ENCODE data around the gene KRTAP2-4.
"Not testable (repeated sequence)": the region's sequence is repeated elsewhere in the genome, so short reads cannot be mapped to it uniquely, and the experiment has no call there.

KRTAP2-4 gene

DNA sequence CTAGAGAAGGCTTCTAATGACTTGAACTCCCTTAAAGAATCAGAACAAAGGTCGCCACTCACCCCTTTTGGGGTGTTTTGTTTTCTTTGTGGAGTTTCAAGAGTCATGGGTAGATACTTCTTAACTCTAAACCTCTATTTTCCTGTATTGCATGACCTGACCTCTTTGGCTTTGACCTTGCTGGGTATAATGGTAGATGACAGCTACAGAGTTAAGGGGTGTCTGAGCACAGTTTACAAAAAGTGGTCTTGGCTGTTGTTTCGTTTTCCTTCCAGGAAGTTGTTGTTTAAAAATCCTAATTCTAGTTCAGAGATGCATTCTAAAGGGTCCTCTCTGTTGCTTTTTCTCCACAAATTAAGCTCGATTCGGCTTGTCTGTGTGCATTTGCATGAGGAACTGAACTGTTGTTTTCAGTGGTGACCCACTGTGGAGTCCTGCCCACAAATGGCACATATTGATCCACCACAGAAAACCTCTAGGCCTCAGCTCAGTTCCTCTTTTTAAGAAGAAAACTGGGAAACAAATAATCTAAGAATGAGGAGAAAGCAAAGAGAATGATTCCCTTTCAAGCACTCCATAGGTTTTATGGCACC is 23.2 kb upstream of the KRTAP2-4 start:
- not testable (repeated sequence) for DNase-seq; H3K4me1 Mint-ChIP-seq (ENCODE audit: low read depth)
- H3K27me3 Mint-ChIP-seq, result peaks cover 24% of the 10 kb centered on the region

GRCh38 chr17:41084100-41084856 is 18.6 kb upstream of the KRTAP2-4 start, which contains the start of gene KRTAP4-7:
Gene KRTAP4-7 (plus strand): TSS chr17:41084150. CDS start chr17:41084207, 57 bp downstream.
- not testable (repeated sequence) for H3K4me1 Mint-ChIP-seq (ENCODE audit: low read depth); H3K9me3 Mint-ChIP-seq; H3K4me3 Mint-ChIP-seq; DNase-seq; H3K27ac Mint-ChIP-seq; H3K36me3 Mint-ChIP-seq (ENCODE audit: low read depth)
- peaks cover 24% of the 10 kb centered on the region for H3K27me3 Mint-ChIP-seq

More for the DNA sequence above, 23.2 kb upstream of the KRTAP2-4 start:
- H3K27ac Mint-ChIP-seq; H3K4me3 Mint-ChIP-seq; H3K9me3 Mint-ChIP-seq; H3K36me3 Mint-ChIP-seq (ENCODE audit: low read depth): not testable (repeated sequence)

DNA sequence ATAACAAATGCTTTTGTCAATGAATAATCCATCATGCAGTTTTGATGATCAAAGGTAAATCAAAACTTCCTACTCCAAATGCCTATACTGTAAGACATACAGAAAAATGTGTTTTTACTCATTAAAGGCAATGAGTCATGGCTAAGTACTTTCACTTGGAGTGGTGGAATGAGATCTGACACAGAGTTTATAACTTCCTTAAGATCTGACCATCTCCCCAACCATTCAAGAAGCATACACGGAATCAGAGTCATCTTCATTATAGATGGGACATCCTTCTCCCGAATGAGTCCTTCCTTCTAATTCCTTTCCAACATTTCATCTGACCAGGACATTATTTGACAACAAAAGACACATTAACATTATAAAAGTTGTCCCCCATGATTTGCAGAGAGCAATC is 17.7 kb upstream of the KRTAP2-4 start:
- not testable (repeated sequence) for H3K9me3 Mint-ChIP-seq; H3K4me3 Mint-ChIP-seq; DNase-seq; H3K4me1 Mint-ChIP-seq (ENCODE audit: low read depth); H3K27ac Mint-ChIP-seq; H3K36me3 Mint-ChIP-seq (ENCODE audit: low read depth)
- H3K27me3 Mint-ChIP-seq, result peaks cover 22% of the 10 kb centered on the region

DNA sequence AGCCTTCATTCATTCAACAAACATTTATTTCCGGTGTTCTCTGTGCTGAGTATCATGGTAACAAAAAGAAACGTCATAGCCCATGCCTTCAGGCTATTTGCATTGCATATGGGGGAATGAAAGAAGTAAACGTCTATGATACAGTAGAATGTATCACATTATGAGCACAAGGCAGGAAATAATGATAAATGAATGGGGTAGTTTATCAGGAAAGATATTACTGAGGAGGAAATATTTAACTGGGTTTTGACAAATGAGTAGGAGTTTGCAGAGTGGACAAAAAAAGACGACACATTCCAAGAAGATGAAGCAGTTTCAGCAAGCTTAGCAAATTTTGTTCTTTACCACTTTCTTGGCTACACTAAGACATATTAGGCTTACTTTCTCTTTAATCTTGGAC is 16.9 kb upstream of the KRTAP2-4 start:
- DNase-seq, result no peak
- Mint-ChIP-seq H3K4me1 (ENCODE audit: low read depth) (no peaks in the 10 kb centered on the region), H3K27ac (no peak overlapping the region), H3K4me3 (no peak overlapping the region), H3K27me3 (peaks cover 22% of the 10 kb centered on the region), H3K9me3 (no peaks in the 10 kb centered on the region), H3K36me3 (ENCODE audit: low read depth) (no peaks in the 10 kb centered on the region)

DNA sequence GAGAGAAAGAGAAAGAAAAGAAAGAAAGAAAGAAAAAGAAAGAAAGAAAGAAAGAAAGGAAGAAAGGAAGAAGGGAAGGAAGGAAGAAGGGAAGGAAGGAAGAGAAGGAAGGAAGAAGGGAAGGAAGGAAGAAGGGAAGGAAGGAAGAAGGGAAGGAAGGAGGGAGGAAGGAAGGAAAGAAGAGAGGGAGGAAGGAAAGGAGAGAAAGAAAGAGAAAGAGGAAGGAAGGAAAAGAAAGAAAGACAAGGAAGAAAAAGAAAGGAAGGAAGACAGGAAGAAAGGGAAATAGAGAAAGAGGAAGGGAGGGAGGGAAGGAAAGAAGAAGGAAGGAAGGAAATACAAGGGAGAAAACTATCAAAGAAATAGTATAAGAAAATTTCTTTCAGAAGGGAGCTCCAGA is 11.1 kb upstream of the KRTAP2-4 start:
- no peaks in the 10 kb centered on the region for H3K36me3 Mint-ChIP-seq (ENCODE audit: low read depth)
- no peak for DNase-seq
- peaks cover 32% of the 10 kb centered on the region for H3K27me3 Mint-ChIP-seq
- no peak overlapping the region for H3K27ac Mint-ChIP-seq
- H3K4me1 Mint-ChIP-seq (ENCODE audit: low read depth), result no peaks in the 10 kb centered on the region
- H3K4me3 Mint-ChIP-seq, result no peak overlapping the region
- H3K9me3 Mint-ChIP-seq, result no peaks in the 10 kb centered on the region

DNA sequence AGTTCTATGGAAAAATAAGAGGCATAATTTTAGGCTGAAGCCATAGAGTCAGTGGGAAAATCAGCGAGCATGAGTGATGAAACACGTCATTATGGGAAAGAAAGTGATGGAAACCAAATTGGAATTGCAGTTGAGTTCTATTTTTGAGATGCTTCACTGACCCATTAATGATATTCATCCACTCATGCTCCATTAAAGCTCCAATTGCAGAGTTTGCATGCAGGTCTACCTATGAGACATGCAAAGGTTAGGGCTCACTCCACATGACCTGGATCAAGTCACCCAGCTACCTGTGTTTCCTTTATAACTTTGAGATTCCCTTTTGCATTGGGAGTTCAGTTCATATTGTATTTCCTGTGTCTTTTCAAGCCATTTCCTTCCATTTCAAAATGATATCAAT is 8.0 kb upstream of the KRTAP2-4 start:
- no peak overlapping the region for H3K4me3 Mint-ChIP-seq
- no peaks in the 10 kb centered on the region for H3K4me1 Mint-ChIP-seq (ENCODE audit: low read depth)
- H3K9me3 Mint-ChIP-seq, result no peaks in the 10 kb centered on the region
- no peaks in the 10 kb centered on the region for H3K36me3 Mint-ChIP-seq (ENCODE audit: low read depth)
- H3K27ac Mint-ChIP-seq, result no peak overlapping the region
- H3K27me3 Mint-ChIP-seq, result peaks cover 25% of the 10 kb centered on the region
- no peak for DNase-seq

DNA sequence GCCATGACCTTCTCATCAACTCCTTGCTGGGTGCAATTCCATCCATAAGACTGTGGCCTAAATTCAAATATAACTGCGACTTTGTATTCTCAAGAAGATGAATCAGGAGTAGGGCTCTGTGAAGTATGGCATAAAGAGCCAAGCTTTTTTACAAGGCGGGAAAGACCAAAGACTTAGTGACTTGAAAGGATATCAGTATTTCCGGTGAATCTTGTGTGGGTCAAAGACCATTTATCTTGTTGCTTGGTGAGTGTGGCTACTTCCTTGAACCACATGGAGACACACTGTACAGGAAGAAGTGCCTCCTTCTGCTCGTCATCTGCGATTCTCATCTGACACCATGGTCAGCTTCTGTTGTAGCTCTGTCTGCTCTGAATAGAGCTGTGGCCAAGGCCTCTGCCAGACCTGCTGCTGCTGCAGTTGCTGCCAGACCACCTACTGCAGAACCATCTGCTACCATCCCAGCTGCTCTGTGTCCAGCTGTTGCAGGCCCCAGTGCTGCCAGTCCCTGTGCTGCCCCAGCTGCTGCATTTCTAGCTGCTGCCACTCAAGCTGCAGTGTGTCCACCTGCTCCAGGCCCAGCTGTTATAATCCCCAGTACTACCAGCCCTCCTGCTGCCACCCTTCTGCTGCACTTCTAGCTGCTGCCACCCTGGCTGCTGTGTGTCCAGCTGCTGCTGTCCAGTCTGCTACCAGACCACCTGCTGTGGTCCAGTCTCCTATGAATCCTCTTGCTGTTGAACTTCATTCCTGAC is 6.1 kb upstream of the KRTAP2-4 start:
- Mint-ChIP-seq H3K27ac (no peak overlapping the region), H3K4me3 (no peak overlapping the region), H3K27me3 (peaks cover 15% of the 10 kb centered on the region), H3K36me3 (ENCODE audit: low read depth) (no peaks in the 10 kb centered on the region), H3K9me3 (no peaks in the 10 kb centered on the region), H3K4me1 (ENCODE audit: low read depth) (no peaks in the 10 kb centered on the region)
- no peak for DNase-seq

- no peaks in the 10 kb centered on the region for H3K36me3 Mint-ChIP-seq (ENCODE audit: low read depth)
- H3K4me3 Mint-ChIP-seq, result no peak overlapping the region
- no peaks in the 10 kb centered on the region for H3K27me3 Mint-ChIP-seq
- no peak overlapping the region for H3K27ac Mint-ChIP-seq
- DNase-seq, result no peak
- H3K4me1 Mint-ChIP-seq (ENCODE audit: low read depth), result no peaks in the 10 kb centered on the region
- no peaks in the 10 kb centered on the region for H3K9me3 Mint-ChIP-seq
These were observed 3.4 kb upstream of the KRTAP2-4 start for GRCh38 chr17:41069031-41069430.

GRCh38 chr17:41067281-41067680 is 1.6 kb upstream of the KRTAP2-4 start:
- H3K4me3 Mint-ChIP-seq, result no peak overlapping the region
- no peaks in the 10 kb centered on the region for H3K36me3 Mint-ChIP-seq (ENCODE audit: low read depth)
- no peaks in the 10 kb centered on the region for H3K4me1 Mint-ChIP-seq (ENCODE audit: low read depth)
- H3K9me3 Mint-ChIP-seq, result no peaks in the 10 kb centered on the region
- DNase-seq, result no peak
- no peak overlapping the region for H3K27ac Mint-ChIP-seq
- peaks cover 3% of the 10 kb centered on the region for H3K27me3 Mint-ChIP-seq

DNA sequence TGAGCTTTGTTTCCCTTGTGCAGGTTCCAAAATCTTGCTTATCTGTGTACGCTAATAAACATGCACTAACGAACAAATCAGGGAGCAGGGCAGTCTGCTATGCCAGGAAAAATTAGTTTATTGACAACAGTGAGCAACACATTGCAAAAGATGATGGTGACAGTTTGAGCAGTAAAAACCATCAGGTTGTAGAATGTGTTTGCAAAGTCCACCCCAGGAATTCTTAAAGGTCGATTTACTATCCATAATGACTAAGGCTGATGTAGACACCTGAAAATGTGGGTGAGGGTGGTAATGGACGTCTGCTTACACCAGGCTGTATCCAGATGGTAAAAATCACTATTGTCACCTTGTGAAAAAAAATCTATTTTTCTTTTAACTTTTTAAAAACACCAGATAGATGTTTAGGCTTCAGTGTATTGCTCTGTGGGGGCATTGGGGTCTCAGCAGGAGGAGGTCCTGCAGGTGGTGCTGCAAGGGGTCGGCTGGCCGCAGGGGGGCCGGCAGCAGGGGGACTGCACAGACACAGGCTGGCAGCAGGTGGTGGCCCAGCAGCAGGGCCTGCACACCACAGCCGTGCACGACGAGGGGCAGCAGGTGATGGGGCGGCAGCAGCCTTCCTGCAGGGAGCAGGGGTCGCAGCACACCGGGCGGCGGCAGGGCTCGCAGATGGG is 526 bp downstream of the KRTAP2-4 start:
- not testable (repeated sequence) for H3K4me1 Mint-ChIP-seq (ENCODE audit: low read depth); H3K9me3 Mint-ChIP-seq; H3K36me3 Mint-ChIP-seq (ENCODE audit: low read depth); DNase-seq; H3K4me3 Mint-ChIP-seq; H3K27ac Mint-ChIP-seq
- H3K27me3 Mint-ChIP-seq, result peaks cover 14% of the 10 kb centered on the region

- no peak overlapping the region for H3K4me3 Mint-ChIP-seq
- no peak overlapping the region for H3K27ac Mint-ChIP-seq
- DNase-seq, result no peak
- peaks cover 20% of the 10 kb centered on the region for H3K27me3 Mint-ChIP-seq
- H3K4me1 Mint-ChIP-seq (ENCODE audit: low read depth), result no peaks in the 10 kb centered on the region
- no peaks in the 10 kb centered on the region for H3K36me3 Mint-ChIP-seq (ENCODE audit: low read depth)
- no peaks in the 10 kb centered on the region for H3K9me3 Mint-ChIP-seq
These were observed 1.4 kb downstream of the KRTAP2-4 start for GRCh38 chr17:41064301-41064700.

DNA sequence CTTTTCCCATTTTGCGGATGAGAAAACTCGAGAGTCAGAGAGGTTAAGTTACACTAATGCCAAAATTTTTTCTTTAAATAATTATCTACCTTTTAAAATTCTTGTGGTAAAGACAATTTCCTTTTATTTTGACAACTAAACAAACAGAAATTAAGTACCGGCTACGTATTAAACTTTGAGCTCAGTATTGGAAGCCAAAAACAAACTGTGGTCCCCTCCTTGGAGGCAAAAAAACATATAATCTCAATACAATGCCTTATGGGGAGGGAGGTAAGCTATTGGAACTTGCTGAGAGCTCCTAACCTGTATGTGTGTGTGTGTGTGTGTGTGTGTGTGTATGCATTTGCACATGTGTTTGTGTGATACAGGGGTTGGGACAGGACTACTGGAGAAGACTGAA is 2.2 kb downstream of the KRTAP2-4 start:
- no peaks in the 10 kb centered on the region for H3K36me3 Mint-ChIP-seq (ENCODE audit: low read depth)
- H3K27me3 Mint-ChIP-seq, result peaks cover 27% of the 10 kb centered on the region

DNA sequence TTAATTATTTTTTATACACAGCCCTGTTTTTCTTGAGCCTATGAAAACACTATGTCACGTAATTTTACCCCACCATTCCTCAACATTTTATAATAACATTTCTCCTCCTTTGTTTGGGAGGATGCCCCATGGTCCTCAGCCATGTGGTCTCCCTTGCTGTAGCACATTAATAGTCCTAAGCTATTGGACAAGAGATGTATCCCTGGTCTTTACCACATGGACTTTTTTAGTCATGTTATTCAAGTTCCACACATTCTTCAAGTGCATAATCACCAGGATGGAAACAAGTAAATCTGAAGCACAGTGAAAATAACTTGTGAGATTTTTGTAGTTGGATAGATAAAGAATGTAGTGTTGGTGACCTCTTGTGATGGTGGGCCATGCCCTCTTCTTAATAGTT is 3.7 kb downstream of the KRTAP2-4 start:
- H3K27ac Mint-ChIP-seq, result no peak overlapping the region
- no peak for DNase-seq
- no peaks in the 10 kb centered on the region for H3K36me3 Mint-ChIP-seq (ENCODE audit: low read depth)
- peaks cover 36% of the 10 kb centered on the region for H3K27me3 Mint-ChIP-seq
- no peak overlapping the region for H3K4me3 Mint-ChIP-seq
- no peaks in the 10 kb centered on the region for H3K9me3 Mint-ChIP-seq
- no peaks in the 10 kb centered on the region for H3K4me1 Mint-ChIP-seq (ENCODE audit: low read depth)

More for the DNA sequence above, 2.2 kb downstream of the KRTAP2-4 start:
- DNase-seq, result no peak
- no peak overlapping the region for H3K27ac Mint-ChIP-seq
- no peaks in the 10 kb centered on the region for H3K4me1 Mint-ChIP-seq (ENCODE audit: low read depth)
- H3K9me3 Mint-ChIP-seq, result no peaks in the 10 kb centered on the region
- no peak overlapping the region for H3K4me3 Mint-ChIP-seq

DNA sequence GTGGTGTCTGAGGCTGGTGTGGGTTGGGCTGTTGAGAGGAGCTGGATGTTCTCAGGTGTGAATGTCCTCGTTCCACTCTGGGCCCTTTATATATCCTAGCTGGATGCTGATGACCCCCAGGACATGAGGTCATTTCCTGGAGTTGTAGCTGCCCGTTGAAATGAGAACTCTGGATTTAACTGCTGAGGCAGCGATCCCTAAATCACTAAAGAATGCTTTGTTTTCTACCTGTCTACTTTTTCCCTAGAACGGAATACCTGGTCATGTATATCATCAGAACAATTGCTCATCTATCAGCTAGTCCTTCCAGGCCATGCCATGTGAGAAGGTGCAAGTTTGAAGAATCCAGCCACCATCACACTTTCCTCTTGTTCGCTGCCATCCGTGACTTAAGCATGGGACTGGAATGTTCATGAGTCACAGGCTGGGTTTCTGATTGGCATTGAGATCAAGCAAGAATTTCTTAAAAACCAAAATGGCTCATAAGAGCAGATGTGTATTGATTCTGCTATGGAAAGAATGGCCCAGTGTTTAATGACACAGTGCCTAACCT is 5.6 kb downstream of the KRTAP2-4 start, which contains the start of gene KRTAP2-3:
Gene KRTAP2-3 (minus strand): TSS at position 63 of the 553 bp plus-strand sequence. CDS start 64 bp downstream, outside the sequence.
- no peaks in the 10 kb centered on the region for H3K9me3 Mint-ChIP-seq
- H3K4me3 Mint-ChIP-seq, result no peak within 1 kb of the TSS
- DNase-seq, result no peak
- no peaks in the 10 kb centered on the region for H3K4me1 Mint-ChIP-seq (ENCODE audit: low read depth)
- no peak within 1 kb of the TSS for H3K27ac Mint-ChIP-seq
- no peaks in the 10 kb centered on the region for H3K36me3 Mint-ChIP-seq (ENCODE audit: low read depth)
- H3K27me3 Mint-ChIP-seq, result peaks cover 50% of the 10 kb centered on the region
